A549 (cell line): ENCODE measurements around the gene ATP8B4.

ENCODE experiments used
- CHD2 ChIP-seq: fragments of 150-350 bp; IDR thresholded peaks from 2 replicates; pipeline ENCODE4 v1.6.1; 2014; ENCODE audit warnings: low read length; ENCODE audit not compliant: partially characterized antibody
- CTCF ChIP-seq: fragments of >200 bp; sonication (Bioruptor Twin); formaldehyde crosslinking; IDR thresholded peaks from 3 replicates; pipeline ENCODE4 v1.5.1; 2016
- PBX3 ChIP-seq: IDR thresholded peaks from 2 replicates; pipeline ENCODE4 v1.6.1; 2012
- POLR2A ChIP-seq: IDR thresholded peaks from 2 replicates; pipeline ENCODE4 v1.6.1; 2012; ENCODE audit warnings: mild to moderate bottlenecking, low read length
- REST ChIP-seq: fragments of 200-600 bp; sonication (generic); IDR thresholded peaks from 2 replicates; pipeline ENCODE4 v1.6.1; 2016; ENCODE audit warnings: antibody characterized with exemption, mild to moderate bottlenecking, moderate library complexity
- RFX5 ChIP-seq: fragments of 450-650 bp; IDR thresholded peaks from 2 replicates; pipeline ENCODE4 v1.7.1; 2014; ENCODE audit warnings: antibody characterized with exemption, mild to moderate bottlenecking, moderate library complexity
- SREBF2 ChIP-seq: fragments of 450-650 bp; IDR thresholded peaks from 2 replicates; pipeline ENCODE4 v1.6.1; 2014; ENCODE audit warnings: mild to moderate bottlenecking, moderate library complexity
- ZFP36 ChIP-seq: fragments of 450-650 bp; IDR thresholded peaks from 2 replicates; pipeline ENCODE4 v1.6.1; 2014; ENCODE audit warnings: borderline replicate concordance; ENCODE audit not compliant: partially characterized antibody

GRCh38 chr15:49895347-49896223, 223.4 kb downstream of the ATP8B4 start:
- TF ChIP-seq SREBF2 = no peak
- TF ChIP-seq CHD2 = no peak
- no peak for TF ChIP-seq POLR2A
- TF ChIP-seq CTCF = no peak
- no peak for TF ChIP-seq RFX5
- no peak for TF ChIP-seq PBX3
- no peak for TF ChIP-seq REST
- no peak for TF ChIP-seq ZFP36
